GM18507 (cell line): Measurements from ENCODE around the gene TULP1.

Experiments used
- DNase-seq: peaks from one replicate; pipeline ENCODE4 v3.0.0; 2011; ENCODE audit warnings: low read depth; ENCODE audit not compliant: insufficient read length; ENCODE audit errors: extremely low spot score
- FAIRE-seq: peaks from 2 replicates; lab custom pipeline; 2011; peaks lifted over from hg19 to GRCh38; lab: Jason Lieb, UNC

TULP1 gene

GRCh38 chr6:35500782-35501181 lies 11.9 kb downstream of the TULP1 start:
- no peak for FAIRE-seq
- no peak for DNase-seq

GRCh38 chr6:35499372-35499771 lies 13.3 kb downstream of the TULP1 start:
- FAIRE-seq, result no peak
- no peak for DNase-seq

DNA sequence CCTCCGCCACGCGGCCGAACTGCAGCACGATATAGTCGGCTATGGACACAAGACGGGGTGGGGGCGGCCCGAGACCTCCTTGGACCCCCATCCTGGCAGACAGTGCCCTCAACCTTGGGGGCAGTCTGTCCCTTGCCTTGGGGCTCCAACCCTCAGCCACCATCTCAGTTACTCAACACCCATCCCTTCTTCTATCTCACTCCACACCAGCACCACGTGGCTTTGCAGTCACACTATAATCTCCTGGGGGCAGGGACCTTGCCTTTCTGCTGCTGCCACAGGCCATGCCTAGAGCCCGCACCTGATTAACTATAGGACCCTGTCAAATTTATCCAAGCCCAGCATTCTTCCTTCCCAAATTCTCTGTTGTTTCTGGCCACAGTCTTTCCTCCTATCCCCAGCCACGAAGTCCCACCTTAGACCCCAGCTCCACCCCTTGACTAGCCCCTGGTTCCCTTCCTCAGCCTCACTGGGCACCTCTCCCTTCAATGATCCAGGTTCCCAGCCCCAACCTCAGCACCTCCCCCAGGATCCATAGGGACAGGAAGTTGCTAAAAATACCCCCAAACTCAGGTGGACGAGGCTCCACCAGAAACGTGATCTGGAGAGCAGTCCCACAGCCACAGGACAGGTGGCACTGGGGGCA lies 14.2 kb downstream of the TULP1 start:
- DNase-seq (no peak), FAIRE-seq (no peak)

DNA sequence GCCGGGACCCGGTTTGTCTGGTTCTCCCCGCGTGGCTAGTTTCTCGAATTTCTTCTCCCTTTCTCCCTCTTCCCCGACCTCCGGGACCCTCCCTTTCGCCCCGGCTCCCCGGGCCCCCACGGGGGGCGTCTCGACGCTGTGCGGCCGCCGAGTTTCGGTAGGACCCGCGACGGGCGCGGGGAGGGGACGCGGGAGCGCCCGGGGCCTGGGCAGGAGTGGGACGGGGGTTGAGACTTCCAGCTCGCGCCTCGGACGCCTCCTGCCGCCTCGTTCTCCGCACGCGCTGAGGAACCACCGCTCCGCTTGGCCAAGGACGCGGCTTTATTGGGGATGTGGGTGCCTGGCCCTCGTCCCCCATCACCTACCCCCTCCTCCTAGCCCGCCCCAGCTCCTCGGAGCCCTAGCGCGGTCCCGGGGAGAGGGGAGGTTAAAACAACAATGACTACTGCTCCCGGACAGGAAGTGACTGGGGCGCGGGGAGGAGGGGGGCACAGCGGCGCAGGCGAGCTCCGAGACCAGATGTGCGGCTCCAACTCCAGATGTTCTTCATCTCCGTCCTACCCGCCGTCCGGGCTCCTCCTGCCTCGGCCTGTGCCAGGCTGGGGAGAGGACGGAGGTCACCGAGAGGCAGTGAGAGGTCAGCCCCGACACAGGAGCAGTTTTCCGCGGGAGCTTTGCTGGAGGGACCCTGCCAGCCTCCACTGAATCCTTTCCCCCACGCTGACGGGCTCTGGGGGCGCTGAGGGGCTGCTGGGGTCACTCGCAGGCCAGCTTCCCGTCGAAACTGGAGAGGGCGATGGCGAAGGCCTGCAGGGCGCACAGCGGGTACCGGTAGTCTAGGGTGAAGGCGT lies 14.9 kb downstream of the TULP1 start:
- FAIRE-seq (no peak), DNase-seq (peak; percentile 23)

DNA sequence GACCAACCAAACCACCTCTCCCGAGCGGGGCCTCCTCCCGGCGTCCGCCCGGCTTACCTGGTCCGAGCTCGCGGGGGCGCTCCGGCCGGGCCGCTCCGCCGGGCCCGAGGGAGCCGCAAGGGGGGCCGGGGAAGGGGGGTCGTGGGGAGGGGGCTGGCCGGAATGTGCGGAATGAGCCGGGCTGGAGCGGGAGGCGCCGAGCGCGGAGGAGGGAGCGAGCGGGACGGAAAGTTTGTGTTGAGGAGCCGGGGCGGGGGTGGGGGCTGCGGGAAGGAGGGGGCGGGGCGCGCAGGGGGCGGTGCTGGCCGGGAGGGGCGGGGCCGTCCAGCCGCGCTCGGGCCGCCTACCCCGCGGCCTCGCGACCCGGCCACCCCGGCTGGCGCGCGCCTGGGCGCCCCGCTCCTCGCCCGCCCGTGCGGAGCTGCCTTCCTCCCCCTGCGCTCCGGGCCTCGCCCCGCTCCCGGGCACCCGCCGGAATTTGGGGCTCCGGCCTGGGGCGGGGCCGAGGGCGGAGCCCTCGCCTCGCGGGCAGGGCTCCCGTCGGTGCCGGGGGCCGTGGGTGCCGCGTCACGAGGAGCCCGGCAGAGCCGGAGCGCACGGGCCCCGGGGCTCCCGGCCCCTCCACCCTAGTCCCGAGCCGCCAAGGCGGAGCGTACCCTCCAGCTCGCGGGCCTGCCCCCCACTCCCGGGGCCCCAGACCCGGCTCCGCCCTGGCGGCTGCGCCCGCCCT lies 15.7 kb downstream of the TULP1 start, which contains the start of gene TEAD3:
TEAD3 (minus strand) TSS at position 239 of the 730 bp plus-strand sequence.
- no peak for FAIRE-seq
- DNase-seq, result peak; percentile 73

- FAIRE-seq (no peak), DNase-seq (no peak)
Observed at GRCh38 chr6:35496036-35496840, 16.5 kb downstream of the TULP1 start.

- FAIRE-seq (no peak), DNase-seq (no peak)
Observed at GRCh38 chr6:35495258-35496035, 17.2 kb downstream of the TULP1 start.

DNA sequence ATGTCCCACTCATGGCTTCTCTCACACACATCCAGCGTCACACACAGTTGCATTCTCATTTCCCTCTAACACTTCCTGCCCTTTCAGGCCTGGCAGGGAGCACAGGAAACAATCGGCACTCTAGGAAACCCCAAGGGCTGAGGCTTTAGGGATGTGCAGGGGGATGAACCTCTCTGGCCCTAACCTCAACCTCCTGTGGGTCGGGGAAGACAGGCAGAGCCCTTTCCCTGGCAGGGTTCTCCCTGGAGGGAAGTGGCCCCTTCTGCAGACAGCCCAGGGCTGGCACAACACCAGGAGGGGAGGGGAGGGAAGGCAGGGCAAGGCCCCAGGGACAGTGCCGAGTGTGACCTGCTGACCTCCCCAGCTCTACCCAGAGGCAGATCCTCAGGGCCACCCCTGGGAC lies 18.5 kb downstream of the TULP1 start:
- DNase-seq (no peak), FAIRE-seq (no peak)

DNA sequence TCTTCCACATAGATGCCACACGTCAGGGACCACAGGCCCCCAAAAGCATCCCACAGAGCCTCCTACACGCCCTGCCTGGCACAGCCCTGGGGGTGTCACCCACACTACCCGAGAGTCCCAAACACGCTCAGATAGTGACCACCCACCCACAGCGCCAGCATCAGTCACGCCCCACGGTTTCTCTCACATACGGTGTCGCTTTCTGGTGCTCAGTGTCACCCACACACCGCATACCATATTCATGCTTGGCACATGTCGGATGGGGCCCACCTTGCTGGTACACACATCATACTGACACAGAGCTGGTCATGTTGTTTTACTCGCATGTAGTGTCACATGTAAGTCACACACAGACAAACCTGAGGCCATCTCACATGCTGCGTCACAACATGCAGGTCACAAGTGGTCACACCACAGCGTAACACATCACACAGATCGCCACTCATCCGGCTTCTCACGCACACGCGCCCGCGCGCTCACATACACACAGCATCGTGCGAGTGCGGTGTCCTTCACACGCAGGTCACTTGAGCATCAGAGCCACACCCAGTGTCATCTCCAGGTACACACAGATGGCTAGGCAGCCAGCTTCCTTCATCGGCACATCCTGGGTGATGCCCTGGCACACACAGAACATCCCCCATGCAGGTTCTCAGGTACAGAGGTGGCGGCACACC lies 19.3 kb downstream of the TULP1 start:
- DNase-seq (no peak), FAIRE-seq (no peak)

- FAIRE-seq (no peak), DNase-seq (no peak)
Observed at GRCh38 chr6:35492974-35493284, 19.8 kb downstream of the TULP1 start.

GRCh38 chr6:35492258-35492973 lies 20.3 kb downstream of the TULP1 start:
- DNase-seq (no peak), FAIRE-seq (no peak)

DNA sequence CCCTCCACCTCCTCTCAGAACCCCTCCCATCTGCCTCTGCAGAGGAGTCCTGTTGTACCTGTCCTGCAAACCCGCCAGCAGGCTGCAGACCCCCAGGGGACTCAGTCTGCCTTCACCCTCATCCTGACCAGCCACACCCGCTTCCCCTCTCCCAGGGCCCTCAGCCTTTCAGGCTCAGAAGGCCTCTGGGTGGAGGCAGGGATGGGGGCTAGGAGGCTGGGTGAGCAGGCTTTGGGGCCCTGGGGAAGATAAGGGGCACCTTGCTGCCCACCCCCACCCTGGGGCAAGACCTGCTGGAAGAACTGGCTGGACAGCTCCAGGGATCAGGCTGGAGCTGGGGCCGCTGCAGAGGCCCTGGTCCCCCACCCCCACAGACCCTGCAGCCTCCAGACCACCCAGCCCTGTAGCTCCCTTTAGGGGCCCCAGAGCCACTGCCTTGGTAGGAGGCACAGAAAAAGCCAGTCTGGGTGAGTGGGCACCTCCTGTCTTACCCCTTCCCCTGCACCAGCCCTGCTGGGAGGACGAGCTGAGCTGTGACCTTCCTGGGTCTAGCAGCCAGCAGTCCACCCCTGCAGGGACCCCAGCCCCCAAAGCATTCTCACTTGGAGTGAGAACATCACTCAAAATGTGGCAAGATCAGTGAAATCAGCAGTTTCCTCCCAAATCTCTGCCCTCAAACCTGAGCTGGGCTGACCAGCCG lies 21.0 kb downstream of the TULP1 start:
- FAIRE-seq (no peak), DNase-seq (no peak)

- no peak for DNase-seq
- no peak for FAIRE-seq
Observed at GRCh38 chr6:35490821-35491557, 21.7 kb downstream of the TULP1 start.

GRCh38 chr6:35489995-35490791 lies 22.5 kb downstream of the TULP1 start:
- DNase-seq, result no peak

DNA sequence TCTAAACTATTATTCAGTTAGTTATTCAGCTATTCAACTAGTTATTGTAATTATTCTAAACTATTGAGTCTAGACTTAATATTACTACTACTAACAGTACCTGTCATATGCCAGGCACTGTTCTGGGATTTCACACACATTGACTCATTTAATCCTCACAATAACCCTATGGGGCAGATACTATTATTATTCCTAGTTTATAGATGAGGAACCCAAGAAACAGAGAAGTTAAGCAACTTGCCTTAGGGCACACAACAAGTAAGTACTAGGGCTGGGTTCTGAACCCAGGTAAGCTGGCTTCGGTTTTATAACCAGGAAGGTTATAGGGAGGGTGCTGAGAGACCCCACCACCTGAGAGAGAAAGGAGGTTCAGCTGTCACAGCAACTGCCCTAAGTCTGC lies 23.6 kb downstream of the TULP1 start:
- no peak for DNase-seq
- no peak for FAIRE-seq

More at GRCh38 chr6:35489995-35490791, 22.5 kb downstream of the TULP1 start:
- FAIRE-seq, result no peak

- no peak for FAIRE-seq
- no peak for DNase-seq
Observed at GRCh38 chr6:35488517-35488862, 24.2 kb downstream of the TULP1 start.
